GM13976 (cell line): ENCODE measurements around the gene UGT3A1.

ENCODE experiments used
- DNase-seq: peaks from one replicate; pipeline ENCODE4 v3.0.0; 2012; ENCODE audit warnings: low spot score
- in situ Hi-C: fragments of 300-500 bp; cut with MboI; formaldehyde crosslinking; loops from one replicate; pipeline ENCODE4 v1.12.0; 2022; ENCODE audit warnings: low sequenced_read_pairs, mixed read lengths, inconsistent platforms; ENCODE audit not compliant: unreplicated experiment
- TF ChIP-seq, protein P1 (sequence below): IDR thresholded peaks from 2 replicates; pipeline ENCODE4 v1.5.1; 2012; ENCODE audit warnings: borderline replicate concordance, mild to moderate bottlenecking; ENCODE audit not compliant: insufficient read depth; ENCODE audit errors: extremely low read depth, missing control alignments, control extremely low read depth

The UGT3A1 gene

DNA sequence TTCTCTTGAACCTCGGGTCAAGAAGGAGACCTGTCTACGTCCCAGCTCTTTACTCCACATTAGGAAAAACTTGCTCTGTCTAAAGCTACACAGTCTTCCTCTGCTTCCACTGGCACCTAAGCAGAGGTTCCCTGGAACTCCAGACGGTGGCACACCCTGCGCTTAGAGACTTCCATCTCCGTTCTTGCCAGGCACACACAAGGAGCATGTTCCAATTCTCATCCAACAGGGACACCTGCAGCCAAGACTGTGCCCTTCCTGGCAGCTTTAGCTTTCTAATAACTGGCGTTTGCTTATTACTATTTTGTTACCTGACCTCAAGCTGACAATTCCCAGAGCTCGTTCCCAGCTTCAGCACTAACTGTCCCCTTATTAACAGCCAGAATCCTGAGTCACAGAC, 68.7 kb downstream of the UGT3A1 start:
- no peak for DNase-seq
- in situ Hi-C loops: loop anchor here (10.0 kb wide), 2 partner anchors 148 to 828 kb away; no protein-coding TSS in a partner anchor
- TF ChIP-seq, protein P1, sequence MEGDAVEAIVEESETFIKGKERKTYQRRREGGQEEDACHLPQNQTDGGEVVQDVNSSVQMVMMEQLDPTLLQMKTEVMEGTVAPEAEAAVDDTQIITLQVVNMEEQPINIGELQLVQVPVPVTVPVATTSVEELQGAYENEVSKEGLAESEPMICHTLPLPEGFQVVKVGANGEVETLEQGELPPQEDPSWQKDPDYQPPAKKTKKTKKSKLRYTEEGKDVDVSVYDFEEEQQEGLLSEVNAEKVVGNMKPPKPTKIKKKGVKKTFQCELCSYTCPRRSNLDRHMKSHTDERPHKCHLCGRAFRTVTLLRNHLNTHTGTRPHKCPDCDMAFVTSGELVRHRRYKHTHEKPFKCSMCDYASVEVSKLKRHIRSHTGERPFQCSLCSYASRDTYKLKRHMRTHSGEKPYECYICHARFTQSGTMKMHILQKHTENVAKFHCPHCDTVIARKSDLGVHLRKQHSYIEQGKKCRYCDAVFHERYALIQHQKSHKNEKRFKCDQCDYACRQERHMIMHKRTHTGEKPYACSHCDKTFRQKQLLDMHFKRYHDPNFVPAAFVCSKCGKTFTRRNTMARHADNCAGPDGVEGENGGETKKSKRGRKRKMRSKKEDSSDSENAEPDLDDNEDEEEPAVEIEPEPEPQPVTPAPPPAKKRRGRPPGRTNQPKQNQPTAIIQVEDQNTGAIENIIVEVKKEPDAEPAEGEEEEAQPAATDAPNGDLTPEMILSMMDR: no peak

DNA sequence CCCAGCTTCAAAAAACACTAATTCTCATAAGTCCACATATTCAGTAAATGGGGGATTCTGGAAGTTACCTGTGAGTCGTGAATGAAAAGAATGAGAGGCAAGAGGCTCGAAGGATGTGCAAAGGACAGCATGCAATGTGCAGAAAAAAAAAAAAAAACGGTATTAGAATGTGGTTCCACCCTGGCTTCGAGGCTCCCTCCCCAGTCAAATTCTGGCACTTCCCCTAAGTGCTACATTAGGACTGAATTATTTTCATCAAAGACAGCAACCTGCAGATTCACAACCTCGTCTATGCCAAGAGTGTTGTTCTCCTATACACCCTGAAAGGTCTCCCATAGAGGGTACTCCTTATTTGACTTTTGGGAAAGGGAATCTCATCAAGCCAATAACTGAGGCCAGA, 69.3 kb downstream of the UGT3A1 start:
- in situ Hi-C loops: loop anchor here (10.0 kb wide), 2 partner anchors 147 to 827 kb away; no protein-coding TSS in a partner anchor
- TF ChIP-seq, protein P1: no peak
- DNase-seq: no peak

DNA sequence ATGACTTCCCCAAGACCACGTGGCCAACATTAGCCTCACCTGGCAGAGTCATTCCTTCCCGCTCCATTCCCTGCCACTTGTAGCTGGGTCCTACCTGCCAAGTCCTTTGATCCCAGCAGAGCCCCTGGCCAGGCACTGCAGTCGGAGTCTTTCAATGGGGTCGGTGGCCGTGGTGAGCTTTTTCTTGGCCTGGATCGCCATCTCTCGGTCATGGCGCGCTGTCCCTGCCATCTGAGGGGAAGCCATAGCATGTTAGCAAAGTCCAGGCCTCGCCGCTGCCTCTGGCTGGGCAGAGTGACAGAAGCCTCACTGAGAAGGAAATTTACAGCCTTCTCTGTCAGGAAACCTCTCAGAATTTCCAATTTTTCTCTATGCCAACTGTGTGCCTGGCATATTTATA, 70.3 kb downstream of the UGT3A1 start:
- DNase-seq: no peak
- TF ChIP-seq, protein P1: no peak
- in situ Hi-C loops: loop anchor here (10.0 kb wide), 2 partner anchors 146 to 826 kb away; no protein-coding TSS in a partner anchor

DNA sequence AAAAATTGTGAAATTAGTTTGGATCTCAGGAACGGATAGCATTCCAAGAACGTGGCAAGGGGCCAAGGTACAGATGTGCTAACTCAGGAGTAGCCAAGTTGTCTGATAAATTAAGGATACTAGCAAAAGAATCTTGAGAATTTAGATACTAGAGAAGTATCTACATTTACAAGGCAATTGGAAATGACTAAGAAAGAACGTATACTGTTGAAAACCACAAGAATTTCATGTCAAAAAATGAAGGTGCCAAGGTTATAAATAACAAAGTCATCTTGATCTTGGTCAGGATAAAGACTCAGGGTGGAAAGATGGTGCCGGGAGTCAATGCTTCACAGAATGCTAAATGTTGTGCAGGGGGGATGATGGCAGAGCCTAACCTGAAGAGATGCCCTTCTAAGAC, 72.0 kb downstream of the UGT3A1 start:
- DNase-seq: no peak
- in situ Hi-C loops: no loop called here
- TF ChIP-seq, protein P1: no peak

DNA sequence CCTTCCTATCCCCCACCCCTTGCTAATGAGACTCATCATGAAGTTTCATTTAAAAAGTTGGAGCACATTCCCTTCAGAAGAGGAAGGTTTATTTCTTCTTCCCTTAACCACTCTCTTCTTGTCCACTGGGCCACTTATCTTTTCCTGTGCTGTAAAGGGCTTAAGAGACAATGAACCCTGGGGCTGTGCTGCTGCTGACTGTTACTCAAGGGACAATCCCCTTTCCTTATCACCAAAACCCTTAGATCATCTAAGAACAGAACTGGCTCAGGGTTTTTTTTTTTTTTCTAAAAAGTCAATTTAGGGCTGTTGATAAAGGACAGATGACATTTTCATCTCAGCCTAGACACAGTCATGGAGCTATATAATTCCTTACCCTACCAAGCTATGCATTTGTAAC, 82.4 kb downstream of the UGT3A1 start:
- in situ Hi-C loops: no loop called here
- no peak for DNase-seq
- TF ChIP-seq, protein P1: no peak

DNA sequence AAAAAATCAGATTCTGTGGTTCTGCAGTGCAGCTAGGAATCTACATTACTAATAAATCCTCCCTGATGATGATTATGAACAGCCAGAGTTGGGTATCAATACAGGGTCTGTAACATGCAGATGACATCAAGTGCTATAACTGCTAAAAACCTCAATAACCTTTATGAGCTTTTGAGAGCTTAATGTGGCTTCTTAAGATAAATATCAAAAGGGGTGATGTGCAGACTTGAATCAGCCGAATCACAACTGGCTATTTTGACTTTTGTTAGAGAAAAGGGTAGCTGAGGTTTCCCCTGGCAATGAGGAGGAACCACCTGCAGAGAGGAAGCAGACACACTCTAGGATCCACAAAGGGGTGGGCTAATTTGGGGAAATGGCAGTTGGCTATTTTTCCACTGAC, 83.0 kb downstream of the UGT3A1 start:
- TF ChIP-seq, protein P1: no peak
- no peak for DNase-seq
- in situ Hi-C loops: no loop called here
